Measurements from ENCODE around the gene RARRES1. TPM values are rescaled to one million over a fixed set of nuclear protein-coding genes. Genes with fewer than 3 reads are reported as not detected.
"Not testable (repeated sequence)": the region's sequence is repeated elsewhere in the genome, so short reads cannot be mapped to it uniquely, and the experiment has no call there.

The RARRES1 gene
- polyA plus RNA-seq, 1 experiment, result 2.0 TPM

- ChIA-PET POLR2A (no interaction called here), CTCF (interaction anchor here (0.7 to 1.7 kb wide), 5 partner anchors 9 to 88 kb away, joined by 3 to 5 read pairs (median 3); no protein-coding TSS in a partner anchor)
- H3K4me3 ChIP-seq (ENCODE audit: low read depth, low read length), result no peak overlapping the region
- no peaks in the 10 kb centered on the region for H3K36me3 ChIP-seq (ENCODE audit: control insufficient read depth, insufficient read depth, low read length)
- DNase-seq (ENCODE audit: low read depth), result no peak
- TF ChIP-seq CTCF (IDR thresholded peaks at IDR 0.05; ENCODE audit: insufficient read depth, low read depth, low read length), result no peak
- H3K27me3 ChIP-seq (ENCODE audit: control insufficient read depth, insufficient read depth, low read length), result no peaks in the 10 kb centered on the region
Measured at GRCh38 chr3:158701420-158702065, 30.7 kb downstream of the RARRES1 start.

GRCh38 chr3:158700559-158700958, 31.7 kb downstream of the RARRES1 start:
- Histone ChIP-seq H3K36me3 (ENCODE audit: control insufficient read depth, insufficient read depth, low read length) (no peaks in the 10 kb centered on the region), H3K4me3 (ENCODE audit: low read depth, low read length) (no peak overlapping the region), H3K27me3 (ENCODE audit: control insufficient read depth, insufficient read depth, low read length) (no peaks in the 10 kb centered on the region)
- ChIA-PET POLR2A (no interaction called here), CTCF (interaction anchor here (0.7 to 1.7 kb wide), 5 partner anchors 10 to 89 kb away, joined by 3 to 5 read pairs (median 4); no protein-coding TSS in a partner anchor)
- no peak for DNase-seq (ENCODE audit: low read depth)
- TF ChIP-seq CTCF (IDR thresholded peaks at IDR 0.05; ENCODE audit: insufficient read depth, low read depth, low read length), result no peak

- Histone ChIP-seq H3K27me3 (ENCODE audit: control insufficient read depth, insufficient read depth, low read length) (no peaks in the 10 kb centered on the region), H3K4me3 (ENCODE audit: low read depth, low read length) (no peak overlapping the region), H3K36me3 (ENCODE audit: control insufficient read depth, insufficient read depth, low read length) (no peaks in the 10 kb centered on the region; the same call in 1 of the 2 replicates)
- DNase-seq (ENCODE audit: low read depth), result no peak
- CTCF ChIA-PET, result interaction anchor here (1.0 to 1.1 kb wide), 2 partner anchors 11 to 24 kb away, joined by 3 to 6 read pairs; partner anchors contain the start of gene LXN
- no peak for TF ChIP-seq CTCF (IDR thresholded peaks at IDR 0.05; ENCODE audit: insufficient read depth, low read depth, low read length)
- POLR2A ChIA-PET, result no interaction called here
Measured at GRCh38 chr3:158696618-158697017, 35.6 kb downstream of the RARRES1 start.

- DNase-seq (ENCODE audit: low read depth); POLR2A ChIA-PET; H3K4me3 ChIP-seq (ENCODE audit: low read depth, low read length); H3K36me3 ChIP-seq (ENCODE audit: control insufficient read depth, insufficient read depth, low read length); H3K27me3 ChIP-seq (ENCODE audit: control insufficient read depth, insufficient read depth, low read length): not testable (repeated sequence)
- CTCF ChIA-PET, result interaction anchor here (1.0 to 1.3 kb wide), 4 partner anchors 11 to 98 kb away, joined by 3 to 5 read pairs (median 3); no protein-coding TSS in a partner anchor
Measured at GRCh38 chr3:158693866-158694456, 38.3 kb downstream of the RARRES1 start.

- Histone ChIP-seq H3K4me3 (ENCODE audit: low read depth, low read length) (no peak overlapping the region), H3K27me3 (ENCODE audit: control insufficient read depth, insufficient read depth, low read length) (no peaks in the 10 kb centered on the region), H3K36me3 (ENCODE audit: control insufficient read depth, insufficient read depth, low read length) (no peaks in the 10 kb centered on the region)
- no peak for TF ChIP-seq CTCF (IDR thresholded peaks at IDR 0.05; ENCODE audit: insufficient read depth, low read depth, low read length)
- ChIA-PET POLR2A (no interaction called here), CTCF (interaction anchor here (1.3 to 1.8 kb wide), 3 partner anchors 13 to 43 kb away, joined by 4 to 5 read pairs (median 5); partner anchors contain the start of gene LXN)
- no peak for DNase-seq (ENCODE audit: low read depth)
Measured at GRCh38 chr3:158685159-158685558, 47.1 kb downstream of the RARRES1 start.
